Stimulated activated CD8-positive, alpha-beta memory T cell treated with anti-CD3 and anti-CD28 coated beads, Interleukin-4, amount 100 ng/mL, for 4 hours (primary cell): ENCODE results near the gene XPNPEP1.

Experiments used
- DNase-seq, 2 donors: peaks; one replicate each; pipeline ENCODE4 v3.0.0-alpha.2; 2020; ENCODE audit warnings: low read depth in 2 of 2, low spot score in 1 of 2

XPNPEP1 gene

GRCh38 chr10:109866995-109867635, 56.2 kb downstream of the XPNPEP1 start:
- no peak for DNase-seq

GRCh38 chr10:109866168-109866994, 56.9 kb downstream of the XPNPEP1 start:
- DNase-seq = no peak

- DNase-seq = no peak
Measured at GRCh38 chr10:109863775-109864174, 59.5 kb downstream of the XPNPEP1 start.

- DNase-seq = no peak
Measured at GRCh38 chr10:109862738-109863137, 60.6 kb downstream of the XPNPEP1 start.

GRCh38 chr10:109862041-109862440, 61.3 kb downstream of the XPNPEP1 start:
- DNase-seq = no peak

- no peak for DNase-seq
Measured at GRCh38 chr10:109861081-109861480, 62.2 kb downstream of the XPNPEP1 start.

GRCh38 chr10:109859221-109859620, 64.1 kb downstream of the XPNPEP1 start:
- no peak for DNase-seq

GRCh38 chr10:109855746-109856145, 67.6 kb downstream of the XPNPEP1 start:
- no peak for DNase-seq

- DNase-seq = no peak
Measured at GRCh38 chr10:109853921-109854320, 69.4 kb downstream of the XPNPEP1 start.

- DNase-seq = peak; percentile 24 to 38
Measured at GRCh38 chr10:109852475-109853037, 70.8 kb downstream of the XPNPEP1 start.

GRCh38 chr10:109851616-109852474, 71.5 kb downstream of the XPNPEP1 start:
- DNase-seq = no peak

- DNase-seq = no peak
Measured at GRCh38 chr10:109846832-109847231, 76.5 kb downstream of the XPNPEP1 start.

GRCh38 chr10:109845308-109845707, 78.0 kb downstream of the XPNPEP1 start:
- no peak for DNase-seq

- no peak for DNase-seq
Measured at GRCh38 chr10:109838592-109839244, 84.6 kb downstream of the XPNPEP1 start.

GRCh38 chr10:109837384-109837783, 85.9 kb downstream of the XPNPEP1 start:
- DNase-seq = no peak

- no peak for DNase-seq
Measured at GRCh38 chr10:109835257-109835656, 88.1 kb downstream of the XPNPEP1 start.

GRCh38 chr10:109831846-109832245, 91.5 kb downstream of the XPNPEP1 start:
- no peak for DNase-seq

GRCh38 chr10:109824206-109824605, 99.1 kb downstream of the XPNPEP1 start:
- DNase-seq = no peak

GRCh38 chr10:109823196-109823595, 100.1 kb downstream of the XPNPEP1 start:
- no peak for DNase-seq

GRCh38 chr10:109821672-109822071, 101.6 kb downstream of the XPNPEP1 start:
- no peak for DNase-seq
